HPDE6-E6E7 (cell line): ENCODE results near the gene RYR1.
"Not testable (repeated sequence)": the region's sequence is repeated elsewhere in the genome, so short reads cannot be mapped to it uniquely, and the experiment has no call there.

Experiments used
- DNase-seq: peaks from one replicate; pipeline ENCODE4 v3.0.0; 2011; ENCODE audit warnings: missing footprints; ENCODE audit errors: extremely low spot score

Gene RYR1

GRCh38 chr19:38513762-38514167, 80.3 kb downstream of the RYR1 start:
- no peak for DNase-seq

- DNase-seq = peak; percentile 64
Observed at GRCh38 chr19:38514812-38515633, 81.5 kb downstream of the RYR1 start.

- no peak for DNase-seq
Observed at GRCh38 chr19:38515896-38516295, 82.4 kb downstream of the RYR1 start.

- DNase-seq = no peak
Observed at GRCh38 chr19:38516802-38517201, 83.3 kb downstream of the RYR1 start.

- no peak for DNase-seq
Observed at GRCh38 chr19:38517321-38517720, 83.8 kb downstream of the RYR1 start.

- DNase-seq = not testable (repeated sequence)
Observed at GRCh38 chr19:38517980-38518379, 84.5 kb downstream of the RYR1 start.

- DNase-seq = no peak
Observed at GRCh38 chr19:38519168-38519567, 85.7 kb downstream of the RYR1 start.

- DNase-seq = no peak
Observed at GRCh38 chr19:38519988-38520387, 86.5 kb downstream of the RYR1 start.

- DNase-seq = no peak
Observed at GRCh38 chr19:38522915-38523314, 89.4 kb downstream of the RYR1 start.

GRCh38 chr19:38523319-38523718, 89.8 kb downstream of the RYR1 start:
- no peak for DNase-seq

- no peak for DNase-seq
Observed at GRCh38 chr19:38524369-38524768, 90.9 kb downstream of the RYR1 start.

GRCh38 chr19:38524994-38525634, 91.6 kb downstream of the RYR1 start:
- no peak for DNase-seq

GRCh38 chr19:38526430-38526829, 92.9 kb downstream of the RYR1 start:
- DNase-seq = no peak

- no peak for DNase-seq
Observed at GRCh38 chr19:38527466-38528136, 94.1 kb downstream of the RYR1 start.

- DNase-seq = no peak
Observed at GRCh38 chr19:38528213-38528755, 94.8 kb downstream of the RYR1 start.

- DNase-seq = no peak
Observed at GRCh38 chr19:38528931-38529330, 95.4 kb downstream of the RYR1 start.

- DNase-seq = no peak
Observed at GRCh38 chr19:38531515-38531914, 98.0 kb downstream of the RYR1 start.

- DNase-seq = no peak
Observed at GRCh38 chr19:38532939-38533338, 99.4 kb downstream of the RYR1 start.

- DNase-seq = no peak
Observed at GRCh38 chr19:38534574-38534973, 101.1 kb downstream of the RYR1 start.

- no peak for DNase-seq
Observed at GRCh38 chr19:38535212-38535611, 101.7 kb downstream of the RYR1 start.

- DNase-seq = no peak
Observed at GRCh38 chr19:38537071-38537936, 103.8 kb downstream of the RYR1 start.
